Right forelimb (tissue), 1 donor: ENCODE measurements around the gene CIAPIN1.
"Not testable (repeated sequence)": the region's sequence is repeated elsewhere in the genome, so short reads cannot be mapped to it uniquely, and the experiment has no call there.

Experiments
- DNase-seq: peaks from one replicate; pipeline ENCODE4 v3.0.0-alpha.2; 2018

The CIAPIN1 gene

DNA sequence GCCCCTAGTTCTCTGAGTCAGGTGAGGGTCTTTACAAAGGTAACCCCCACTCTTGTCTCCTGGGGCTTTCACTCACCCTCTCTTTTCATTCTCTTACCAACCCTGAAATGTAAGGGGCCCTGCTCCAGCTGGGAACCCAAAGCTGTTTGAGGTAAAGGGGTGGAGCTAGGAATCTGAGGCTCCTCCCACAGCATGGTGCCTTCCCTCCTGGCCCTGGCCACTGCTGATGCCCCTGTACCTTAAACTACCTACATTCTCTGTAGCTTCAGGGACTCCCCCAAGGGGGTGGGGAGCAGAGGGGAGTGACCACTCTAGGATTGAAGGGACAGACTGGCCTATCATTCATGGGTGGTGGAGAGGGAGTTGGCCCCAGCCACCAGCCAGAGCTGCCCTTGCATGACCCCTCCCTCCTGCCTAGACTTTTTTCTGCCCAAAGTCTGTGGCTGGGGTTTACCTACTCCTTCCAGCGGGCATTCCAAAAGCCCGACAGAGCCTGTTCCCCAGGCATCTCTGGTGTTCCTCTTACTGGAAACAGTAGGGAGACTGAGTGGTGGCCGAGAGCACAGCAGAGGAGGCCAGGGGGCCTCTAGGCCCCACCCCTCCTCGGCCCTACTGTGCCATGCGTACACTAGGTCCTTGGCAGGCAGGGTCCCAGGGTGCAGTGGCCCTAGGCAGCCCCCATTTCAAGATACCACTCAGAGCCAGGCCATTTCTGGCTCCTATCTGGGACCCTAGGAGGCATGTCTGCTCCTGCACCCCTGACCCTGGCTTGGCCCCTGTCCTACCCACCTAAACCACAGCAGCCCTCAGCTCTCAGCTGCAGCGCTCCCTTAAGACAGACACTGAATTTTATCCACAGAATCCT lies 29.6 kb upstream of the CIAPIN1 start:
- DNase-seq: no peak

DNA sequence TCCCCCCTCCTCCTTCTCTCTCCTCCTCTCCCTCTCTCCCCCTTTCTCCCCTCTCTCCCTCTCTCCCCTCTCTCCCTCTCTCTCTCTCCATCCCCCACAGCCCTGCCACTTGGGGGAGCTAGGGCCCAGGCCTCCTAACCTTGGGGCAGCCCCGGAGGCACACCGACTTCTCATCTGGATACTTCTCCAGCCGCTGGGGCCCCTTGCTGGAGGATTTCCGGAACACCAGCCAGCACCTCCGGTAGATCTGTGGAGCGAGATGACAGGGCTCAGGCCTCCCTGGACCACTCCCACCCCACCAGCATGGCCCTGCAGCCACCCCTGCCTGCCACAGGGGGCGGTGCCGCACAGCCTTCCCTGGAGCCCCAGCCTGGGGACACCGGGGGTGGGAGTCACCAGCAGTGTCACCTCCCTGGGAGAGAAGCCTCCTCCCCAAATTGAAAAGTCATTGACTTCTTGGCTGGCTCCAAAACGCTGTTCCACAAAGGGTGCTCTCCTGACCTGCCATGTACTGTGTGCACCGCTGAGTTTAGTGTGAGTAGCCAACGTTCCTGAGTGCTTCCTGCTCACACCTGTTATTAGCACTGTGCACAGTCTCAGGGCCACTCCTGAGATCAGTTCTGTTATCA lies 28.6 kb upstream of the CIAPIN1 start:
- DNase-seq: no peak

DNA sequence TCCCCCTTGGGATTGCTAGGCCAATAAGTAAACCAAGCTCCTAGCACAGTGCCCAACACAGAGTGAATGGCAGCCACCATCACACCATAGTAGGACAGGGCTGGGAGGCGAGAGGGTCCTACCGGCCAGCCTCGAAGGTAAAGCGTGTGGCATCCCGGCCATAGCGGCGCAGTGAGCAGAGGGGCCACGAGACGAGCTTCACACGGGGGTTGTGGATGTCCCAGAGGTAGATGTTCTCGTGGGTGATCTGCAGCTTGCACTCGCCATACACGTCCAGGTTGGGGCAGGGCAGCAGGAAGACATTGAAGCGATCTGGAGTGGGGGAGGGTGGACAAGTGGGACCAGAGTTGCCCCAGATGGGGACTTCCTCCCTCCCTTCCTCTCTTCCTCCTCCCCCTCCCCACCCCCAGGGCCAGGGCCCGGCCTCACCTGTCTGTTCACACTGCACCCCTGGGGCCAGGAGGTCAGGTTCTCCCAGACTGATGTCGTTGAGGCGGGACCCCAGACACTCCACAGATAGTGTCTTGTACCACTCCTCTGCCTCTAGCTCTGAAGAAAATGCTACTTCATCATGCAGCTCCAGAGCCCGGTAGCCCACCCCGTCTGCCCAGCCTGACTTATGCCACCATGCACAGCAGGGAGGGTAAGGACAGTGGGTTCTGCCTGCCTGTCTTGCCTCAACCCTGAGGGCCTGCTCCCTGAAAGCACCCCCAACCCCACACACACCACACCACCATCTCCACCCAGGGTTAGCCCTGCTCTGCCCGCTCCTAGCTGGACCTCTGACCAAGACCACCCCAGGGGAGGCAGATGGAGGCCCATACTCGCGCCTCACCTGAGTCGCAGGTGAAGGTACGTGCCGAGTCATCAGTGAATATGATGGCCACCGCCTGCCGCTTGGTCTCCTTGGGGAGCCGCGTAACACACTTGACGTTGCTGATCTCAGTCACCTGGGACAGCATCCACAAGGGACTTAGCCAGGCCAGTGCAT lies 27.8 kb upstream of the CIAPIN1 start:
- DNase-seq: no peak

DNA sequence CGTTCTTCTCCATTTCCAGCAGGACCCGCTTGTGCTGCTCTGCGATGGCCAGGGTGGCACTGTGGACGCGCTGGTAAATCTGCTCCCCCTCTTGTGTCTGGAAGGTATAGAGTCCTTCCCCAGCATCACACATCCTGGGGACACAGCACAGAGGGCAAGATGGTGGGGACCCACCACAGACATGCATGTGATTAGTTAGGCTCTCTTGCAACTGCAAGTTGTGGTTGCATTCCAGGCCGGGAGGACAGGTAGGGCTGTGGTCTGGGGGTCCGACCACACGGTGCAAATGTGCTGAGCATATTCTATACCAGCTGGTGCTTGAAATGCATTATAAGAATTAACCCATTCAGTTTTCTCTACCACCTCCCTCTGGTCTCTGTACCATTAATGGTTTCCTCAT lies 26.7 kb upstream of the CIAPIN1 start:
- no peak for DNase-seq

DNA sequence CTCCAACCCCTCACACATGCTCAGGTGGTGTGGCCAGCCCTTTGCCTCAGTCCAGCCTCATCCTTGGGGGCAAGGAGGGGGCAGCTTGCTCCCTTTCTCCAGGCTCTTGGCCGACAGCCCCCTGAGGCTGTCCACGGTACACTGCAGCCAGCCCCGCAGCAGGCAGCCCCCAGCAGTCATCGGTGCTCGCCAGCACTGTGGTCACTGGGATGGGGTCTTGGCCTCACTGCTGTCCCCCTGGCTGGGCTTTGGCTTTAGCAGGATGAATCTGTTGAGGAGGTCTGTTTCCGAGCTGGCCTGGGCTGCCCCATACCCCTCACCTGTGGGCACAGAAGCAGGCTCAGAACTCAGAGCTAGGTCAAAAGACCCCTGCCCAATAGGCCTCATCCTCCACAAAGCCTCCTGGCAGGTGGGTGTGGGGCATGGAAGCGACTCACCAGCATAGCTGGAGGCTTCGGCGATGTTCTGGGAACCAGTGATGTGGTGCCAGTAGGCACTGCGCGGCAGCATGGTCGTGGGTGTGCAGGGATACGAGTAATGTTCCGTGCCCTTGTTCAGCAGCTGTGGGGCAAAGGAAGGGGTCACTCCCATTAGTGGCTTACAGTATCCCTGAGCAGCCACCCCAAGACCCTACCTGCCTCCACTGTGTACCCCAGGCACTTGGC lies 26.1 kb upstream of the CIAPIN1 start:
- no peak for DNase-seq

DNA sequence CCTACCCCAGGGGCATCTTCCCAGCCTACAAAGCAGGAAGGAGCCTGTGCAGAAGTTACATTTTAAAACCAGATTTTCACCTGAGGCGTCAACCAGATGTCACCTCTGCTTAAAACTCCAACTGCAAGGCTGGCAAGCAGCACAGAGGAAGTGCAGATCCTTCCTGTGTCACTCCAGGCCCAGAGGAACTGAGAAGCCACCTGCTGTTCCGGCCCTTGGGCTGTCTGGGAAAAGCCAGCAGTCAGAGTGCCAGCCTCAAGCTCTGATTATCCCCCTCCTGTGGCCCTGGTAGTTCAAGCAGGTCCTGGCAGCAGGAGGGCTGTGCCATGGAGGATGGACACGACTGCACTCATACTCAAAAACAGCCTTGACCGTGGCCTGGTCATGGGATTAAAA lies 25.5 kb upstream of the CIAPIN1 start:
- DNase-seq: no peak

DNA sequence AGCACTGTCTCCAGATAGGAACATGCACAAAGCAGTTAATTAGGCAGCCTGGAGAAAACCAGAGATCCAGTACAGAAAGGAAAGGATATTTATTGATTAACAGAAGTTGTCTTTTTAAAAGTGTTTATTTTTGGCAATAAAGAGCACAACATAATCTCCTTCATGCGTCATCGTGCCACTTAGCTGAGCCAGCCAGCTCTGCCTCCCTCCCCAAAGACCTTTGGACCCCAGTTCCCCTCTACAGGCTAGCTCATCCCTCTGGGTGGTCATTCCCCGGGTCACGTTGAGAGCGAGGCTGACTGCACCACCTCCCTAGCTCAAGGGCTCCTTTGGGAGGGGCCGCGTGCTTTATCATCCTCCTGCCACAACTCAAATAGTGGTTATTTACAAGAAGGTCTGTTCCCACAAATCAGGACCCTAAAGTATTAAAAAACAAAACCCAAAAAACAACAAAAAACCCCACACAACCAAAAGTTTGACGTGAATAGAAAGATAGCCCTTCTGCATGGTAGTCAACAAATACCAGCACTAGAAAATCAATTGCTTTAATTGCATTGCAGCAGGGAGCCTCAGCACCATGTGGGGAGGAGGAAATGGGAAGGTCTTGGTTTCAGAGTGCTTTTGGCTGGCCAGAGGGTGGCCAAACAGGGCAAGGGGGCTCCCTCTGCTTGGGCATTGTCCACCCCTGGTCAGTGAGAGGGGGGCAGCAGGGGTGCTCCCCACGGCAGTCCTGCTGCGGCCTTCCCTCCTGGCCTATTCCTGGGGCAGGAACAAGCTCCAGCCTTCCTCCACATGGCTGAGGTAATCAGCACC lies 24.9 kb upstream of the CIAPIN1 start:
- no peak for DNase-seq

DNA sequence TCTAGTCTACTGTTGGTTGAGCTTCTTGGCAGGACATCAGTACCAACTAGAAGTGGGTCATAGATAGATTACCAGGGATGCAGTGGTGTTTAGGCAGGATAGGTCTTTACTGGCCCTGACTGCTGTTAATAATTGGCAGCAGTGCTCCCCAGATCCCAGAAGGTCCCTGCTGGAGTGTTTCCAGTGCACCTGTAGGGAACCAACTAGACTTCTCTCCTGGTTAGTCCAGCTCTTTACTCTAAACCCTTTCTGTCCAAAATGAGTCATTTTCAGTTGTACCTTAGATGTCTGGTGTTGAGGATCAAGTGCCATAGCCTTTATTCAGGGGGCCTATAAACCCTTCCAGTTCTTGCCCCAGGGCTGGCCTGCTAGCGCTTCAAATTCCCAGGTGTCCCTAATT lies 24.0 kb upstream of the CIAPIN1 start:
- DNase-seq: no peak

DNA sequence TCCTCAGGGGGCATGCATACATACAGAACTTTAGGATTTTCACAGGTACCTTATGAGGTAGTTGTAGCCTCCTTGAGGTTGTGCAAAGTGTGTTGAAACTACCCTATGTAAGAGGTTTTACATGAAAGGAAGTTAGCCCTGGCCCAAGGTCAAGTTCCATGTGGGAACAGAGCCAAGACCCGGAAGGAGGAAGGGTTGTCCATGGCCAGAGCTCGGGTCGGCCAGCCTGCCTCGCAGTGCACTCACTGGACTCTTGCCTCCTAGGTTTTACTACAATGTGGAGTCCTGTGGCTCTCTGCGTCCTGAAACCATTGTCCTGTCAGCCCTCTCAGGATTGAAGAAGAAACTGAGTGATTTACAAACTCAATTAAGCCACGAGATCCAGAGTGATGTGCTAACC lies 23.5 kb upstream of the CIAPIN1 start:
- no peak for DNase-seq

DNA sequence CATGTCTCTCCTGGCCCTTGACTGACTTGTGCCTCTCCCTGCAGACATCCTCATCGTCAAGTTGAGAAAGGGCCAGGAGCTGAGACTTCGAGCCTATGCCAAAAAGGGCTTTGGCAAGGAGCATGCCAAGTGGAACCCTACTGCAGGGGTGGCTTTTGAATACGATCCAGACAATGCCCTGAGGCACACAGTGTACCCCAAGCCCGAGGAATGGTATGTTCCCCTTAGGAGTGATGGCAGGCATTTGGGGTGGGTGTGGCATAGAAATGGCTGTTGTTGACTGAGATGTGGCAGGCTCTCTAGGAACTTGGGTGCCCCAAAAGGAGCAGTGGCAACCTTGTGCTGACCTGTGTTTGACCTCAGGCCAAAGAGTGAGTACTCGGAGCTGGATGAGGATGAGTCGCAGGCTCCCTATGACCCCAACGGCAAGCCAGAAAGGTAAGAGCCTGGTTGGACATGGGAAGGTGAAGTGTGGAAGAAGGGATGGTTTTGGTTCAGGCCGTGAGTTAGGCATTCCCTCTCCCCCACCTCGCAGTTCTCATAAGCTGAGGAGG lies 22.8 kb upstream of the CIAPIN1 start:
- no peak for DNase-seq

DNA sequence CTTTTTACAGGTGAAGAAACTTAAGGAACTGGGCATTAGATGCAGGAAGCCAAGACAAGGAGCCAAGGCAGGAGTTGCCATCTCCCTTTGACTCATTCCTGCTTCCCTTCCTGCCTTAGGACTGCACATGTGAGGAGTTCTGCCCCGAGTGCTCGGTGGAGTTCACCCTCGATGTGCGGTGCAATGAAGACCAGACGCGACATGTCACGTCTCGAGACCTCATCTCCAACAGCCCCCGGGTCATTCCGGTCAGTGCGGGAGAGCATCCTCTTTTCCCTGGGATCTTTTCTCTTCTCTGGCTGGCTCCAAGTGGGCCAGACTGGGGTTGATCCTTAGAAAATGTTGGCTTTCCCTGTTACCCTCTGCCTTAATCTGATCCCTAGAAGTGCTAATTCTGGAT lies 21.9 kb upstream of the CIAPIN1 start:
- no peak for DNase-seq

DNA sequence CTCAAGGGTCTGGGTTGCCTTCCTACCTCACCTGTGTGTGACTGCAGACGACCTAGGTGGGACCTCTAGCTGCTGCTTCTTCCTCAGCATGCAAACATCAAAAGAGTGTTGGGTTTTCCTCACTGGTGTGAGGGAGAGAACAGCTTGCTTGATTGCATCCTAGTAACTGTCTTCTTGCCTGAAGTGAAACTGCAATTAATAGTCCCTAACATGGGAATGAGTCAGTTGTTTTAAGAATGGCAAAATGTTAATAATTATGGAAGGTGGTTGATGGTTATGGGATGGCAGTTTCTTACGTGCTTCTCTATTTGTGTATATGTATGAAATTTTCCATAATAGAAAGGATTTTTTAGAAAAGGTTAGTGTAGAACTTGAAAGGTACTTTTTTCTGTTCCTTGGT lies 21.2 kb upstream of the CIAPIN1 start:
- DNase-seq: no peak

DNA sequence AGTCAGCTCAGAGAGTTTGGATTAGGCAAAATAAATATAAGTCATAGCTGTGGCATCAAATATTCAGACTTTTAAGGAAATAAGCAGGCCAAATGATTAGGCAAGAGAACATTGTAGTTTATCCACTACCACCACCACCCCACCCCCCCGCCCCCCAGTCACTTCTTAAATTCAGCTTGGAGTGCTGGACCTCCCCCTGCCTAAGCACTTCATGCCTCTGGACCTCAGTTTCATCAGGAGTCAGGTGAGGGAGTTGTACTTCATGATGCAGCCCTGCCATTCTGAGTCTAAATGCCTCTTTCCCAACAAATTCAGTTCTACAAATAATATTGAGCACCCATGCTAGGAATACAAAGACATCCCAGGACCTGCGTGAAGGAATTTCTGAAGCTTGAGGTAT lies 17.3 kb upstream of the CIAPIN1 start:
- DNase-seq: no peak

DNA sequence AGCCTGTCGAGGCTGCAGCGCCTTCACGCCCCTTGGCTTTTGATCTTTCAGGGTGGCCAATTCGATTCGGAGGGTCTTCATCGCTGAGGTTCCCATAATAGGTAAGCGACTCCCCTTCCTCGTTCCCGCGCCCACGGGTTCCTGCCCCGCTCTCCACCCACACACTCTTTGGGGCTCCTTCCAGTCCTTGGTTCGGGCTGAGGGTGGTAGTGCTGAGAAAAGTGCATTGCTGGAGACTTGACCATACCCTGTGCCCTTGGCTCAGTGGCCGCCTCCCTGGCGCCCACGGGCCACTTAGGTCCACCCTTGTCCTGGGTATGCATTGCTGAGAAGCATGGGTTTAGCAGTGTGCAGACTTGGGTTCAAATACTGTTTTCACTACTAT lies 15.8 kb upstream of the CIAPIN1 start:
- DNase-seq: no peak

DNA sequence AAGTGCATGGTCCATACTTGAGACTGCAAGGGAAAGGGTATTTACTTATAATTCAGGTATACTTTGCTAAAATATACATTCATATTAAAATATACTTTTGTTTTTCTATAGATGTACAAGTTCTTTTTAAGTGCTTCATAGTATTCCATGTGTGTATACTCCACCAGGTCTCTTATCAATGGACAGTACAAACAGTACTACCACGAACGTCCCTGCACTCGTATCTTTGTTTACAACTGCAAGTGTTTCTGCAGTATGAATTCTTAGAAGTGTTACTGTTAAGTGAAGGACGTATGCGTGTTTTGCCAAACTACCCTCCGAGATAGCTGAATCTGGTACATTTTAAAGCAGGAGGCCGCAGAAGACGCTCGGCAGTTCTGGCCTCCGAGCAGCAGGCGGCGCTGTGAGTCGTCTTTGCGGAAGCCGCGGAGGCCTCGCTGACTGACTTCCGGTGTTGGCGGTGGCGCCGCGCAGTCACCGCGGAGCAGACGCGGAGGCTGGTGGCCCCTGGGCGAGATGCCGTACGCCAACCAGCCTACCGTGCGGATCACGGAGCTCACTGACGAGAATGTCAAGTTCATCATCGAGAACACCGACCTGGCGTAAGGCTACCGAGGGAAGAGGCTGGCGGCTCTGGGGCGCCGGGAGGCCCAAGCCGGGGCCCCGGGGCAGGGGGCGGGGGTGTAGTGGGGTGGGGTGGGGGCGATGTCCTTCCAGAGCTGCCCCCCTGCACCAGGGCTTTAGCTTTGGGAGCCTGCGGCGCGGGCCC lies 15.2 kb upstream of the CIAPIN1 start, which contains the start of gene POLR2C:
Gene POLR2C (plus strand): TSS at position 471 of the 769 bp plus-strand sequence. CDS start 46 bp downstream, at position 517.
- peak; percentile 94 for DNase-seq

DNA sequence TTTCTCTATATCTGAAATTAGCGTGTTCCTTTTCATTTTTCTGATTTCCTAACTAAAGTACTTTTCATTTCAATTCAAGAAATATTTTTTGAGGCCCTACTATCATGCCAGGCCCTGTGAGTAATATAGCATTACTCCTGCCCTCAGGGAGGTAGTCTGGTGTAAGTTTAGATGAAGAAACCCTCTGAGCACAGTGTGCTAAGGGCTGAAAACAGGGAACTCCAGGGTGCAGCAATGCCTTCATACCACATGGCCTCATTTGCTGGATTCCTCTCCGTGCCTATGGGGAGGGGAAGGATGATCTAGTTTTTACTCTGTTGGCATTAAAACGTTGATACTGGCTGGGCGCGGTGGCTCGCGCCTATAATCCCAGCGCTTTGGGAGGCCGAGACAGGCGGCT lies 4.8 kb upstream of the CIAPIN1 start:
- DNase-seq: no peak

DNA sequence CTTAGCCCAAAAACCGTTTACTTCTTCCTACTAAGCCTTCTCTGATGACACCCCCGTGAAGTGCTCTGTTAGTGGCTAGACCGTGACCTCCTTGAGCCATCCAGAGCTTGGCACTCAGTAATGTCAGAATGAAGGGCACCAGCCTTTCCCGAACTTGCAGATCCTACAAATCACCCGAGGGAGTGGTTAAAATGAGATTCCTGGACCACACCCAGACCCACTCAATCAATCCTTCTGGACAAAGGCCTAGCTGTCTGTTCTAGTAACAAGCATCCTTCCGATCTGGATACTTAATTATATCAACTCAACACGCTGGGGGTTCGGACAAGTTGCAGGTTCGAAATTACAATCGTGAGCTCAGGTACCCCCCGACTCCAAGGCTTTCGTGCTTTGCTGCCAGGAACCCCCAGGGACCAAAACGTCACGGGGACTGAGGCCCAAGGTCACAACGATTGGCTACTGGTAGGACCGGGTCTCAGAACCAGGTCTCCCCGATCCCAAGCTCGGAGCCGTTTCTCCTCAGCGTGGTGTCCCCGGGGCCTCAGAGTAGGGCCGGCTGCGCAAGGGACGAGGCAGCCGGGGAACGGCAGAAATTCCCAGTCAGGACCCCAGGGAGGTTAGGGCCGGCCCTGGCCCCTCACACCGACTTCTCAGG lies 527 bp downstream of the CIAPIN1 start:
- DNase-seq: no peak

DNA sequence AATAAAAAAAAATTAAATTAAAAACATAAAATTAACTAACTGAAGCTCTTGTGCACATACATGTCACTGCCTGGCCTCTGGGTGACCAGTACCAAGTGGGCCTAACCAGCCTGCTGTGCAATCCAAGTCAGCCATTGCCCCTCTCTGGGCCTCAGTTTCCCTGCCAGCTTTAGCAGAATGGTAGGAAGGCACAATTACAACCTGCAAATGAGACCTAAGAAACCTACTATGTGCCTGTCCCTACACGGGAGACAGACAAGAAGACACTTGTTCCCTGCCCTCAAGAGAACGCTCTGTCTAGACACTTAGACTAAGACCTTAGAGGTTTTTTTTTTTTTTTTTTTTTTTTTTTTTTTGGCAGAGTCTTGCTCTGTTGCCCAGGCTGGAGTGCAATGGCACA lies 1.7 kb downstream of the CIAPIN1 start:
- DNase-seq: no peak

DNA sequence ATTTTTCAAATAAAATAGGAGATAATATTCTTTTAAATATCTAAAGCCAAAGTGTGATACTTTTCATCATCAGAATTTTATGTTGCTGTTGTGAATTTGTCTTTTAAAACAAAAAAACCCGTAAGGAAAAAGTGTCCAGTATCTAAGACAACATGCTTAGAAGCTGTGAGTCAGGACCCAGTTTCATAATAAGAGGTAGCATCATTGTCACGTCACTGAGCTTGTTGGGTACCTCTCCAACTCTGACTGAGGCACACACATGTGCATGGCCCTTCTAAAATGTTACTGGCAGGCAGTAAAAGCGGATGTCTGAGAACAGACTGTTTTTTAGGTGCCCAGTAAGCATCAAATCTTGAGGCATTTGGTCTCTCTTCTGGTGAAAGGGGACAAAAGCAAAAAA lies 2.5 kb downstream of the CIAPIN1 start:
- no peak for DNase-seq

DNA sequence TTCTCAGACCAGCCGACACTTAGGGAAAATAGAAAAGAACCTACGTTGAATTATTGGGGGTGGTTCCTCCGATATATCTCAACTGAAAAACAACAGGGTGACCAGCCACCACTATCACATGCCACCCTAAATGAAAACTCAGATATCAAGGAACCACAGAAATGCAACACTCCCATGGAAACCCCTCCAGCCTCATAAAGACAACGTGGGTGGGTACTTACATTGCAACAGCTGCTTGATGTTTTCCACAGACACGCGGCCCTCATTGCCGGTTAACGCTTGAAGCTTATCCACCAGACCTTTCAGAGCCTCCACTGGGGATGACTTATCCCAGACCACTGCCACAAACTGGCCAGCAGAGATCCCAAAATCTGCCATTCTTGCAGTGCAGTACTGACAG lies 6.6 kb downstream of the CIAPIN1 start:
- not testable (repeated sequence) for DNase-seq
